H1 (cell line): ENCODE measurements around the gene PSMG2. TPM values are rescaled to one million over a fixed set of nuclear protein-coding genes. Genes with fewer than 3 reads are reported as not detected.

ENCODE experiments used
- CEBPB ChIP-seq: IDR thresholded peaks from 2 replicates; pipeline ENCODE4 v1.6.1; 2012; ENCODE audit warnings: low read depth, low read length
- EGR1 ChIP-seq: IDR thresholded peaks from 2 replicates; pipeline ENCODE4 v1.6.1; 2011; ENCODE audit warnings: low read depth, low read length, borderline replicate concordance
- POU5F1 ChIP-seq: IDR thresholded peaks from 2 replicates; pipeline ENCODE4 v1.6.1; 2011; ENCODE audit warnings: low read depth, mild to moderate bottlenecking, low read length, moderate library complexity
- RAD21 ChIP-seq, 2 experiments: IDR thresholded peaks in 1 of 2; conservative IDR thresholded peaks in 1 of 2; 2 replicates each; pipeline ENCODE4 v1.6.1; 2011; ENCODE audit warnings: low read depth in 2 of 2, low read length in 2 of 2, improper control_type of control experiment in 1 of 2, inconsistent platforms in 1 of 2, mild to moderate bottlenecking in 1 of 2, moderate library complexity in 1 of 2
- RNF2 ChIP-seq: fragments of 200-900, 300-1000 bp; sonication (generic); IDR thresholded peaks from 2 replicates; pipeline ENCODE4 v1.7.1; 2016; ENCODE audit warnings: borderline replicate concordance, low read depth, mild to moderate bottlenecking, antibody characterized with exemption, low read length; ENCODE audit not compliant: poor library complexity, severe bottlenecking; ENCODE audit errors: missing control alignments
- SIRT6 ChIP-seq: IDR thresholded peaks from one replicate; pipeline ENCODE4 v1.7.1; 2012; ENCODE audit warnings: low read length, inconsistent platforms
- polyA plus RNA-seq, 7 experiments: library from polyadenylated mRNA; depleted of rRNA in 3 of 7; stranded (reverse) in 5 of 7; unstranded in 2 of 7; fragments of >200 nt in 5 of 7; fragments of 200-250 nt in 2 of 7; gene quantifications; 1 replicate in 5 of 7; 2 replicates in 1 of 7; 4 replicates in 1 of 7; pipeline versions ENCODE4 v1.2.1 to v1.2.3, GENCODE V29; 2011 to 2013; ENCODE audit warnings: missing spikeins in 2 of 7, mixed read lengths in 2 of 7
- total RNA-seq: library from RNA; stranded (reverse); fragmentation: NEBNext Ultra II Directional; extraction: Animal tissue kit (Norgen Biotek cat#: 25700); gene quantifications from 2 replicates; pipeline ENCODE4 v1.2.1, GENCODE V29; 2021
- TF ChIP-seq, protein P1 (sequence below): IDR thresholded peaks from 2 replicates; pipeline ENCODE4 v1.6.1; 2012; ENCODE audit warnings: inconsistent platforms

The PSMG2 gene
- total and polyA plus RNA-seq, 2 of the 8 experiments (the other 6 are each of a cell fraction or from before 2014, with no cell fraction given) = 52.9 to 79.3 TPM

DNA sequence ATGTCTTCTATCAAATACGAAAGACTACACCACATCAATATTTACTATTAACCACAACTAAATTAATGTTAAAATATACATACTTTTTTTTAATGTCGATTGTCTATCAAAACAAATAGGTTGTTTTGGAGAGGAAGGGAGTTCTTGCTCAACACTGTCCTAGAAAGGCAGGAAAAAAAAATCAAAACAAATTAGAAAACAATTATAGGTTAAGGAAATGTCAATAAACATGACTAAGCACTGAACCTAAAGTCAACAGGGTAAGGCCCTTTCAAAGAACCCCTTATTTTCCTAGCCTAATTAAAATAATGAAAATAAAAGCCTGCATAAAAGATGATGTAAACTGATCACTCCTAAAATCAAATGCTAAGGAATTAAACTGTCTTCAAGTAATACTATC is 3.1 kb upstream of the PSMG2 start (continued):
- TF ChIP-seq RNF2 (no peak), POU5F1 (no peak), SIRT6 (no peak), EGR1 (no peak), CEBPB (no peak), RAD21 (IDR thresholded peaks at IDR 0.05 in 1 of 2, conservative IDR thresholded peaks at IDR 0.05 in 1 of 2; ENCODE audit: low read depth in 2 of 2, low read length in 2 of 2) (no peak)
- TF ChIP-seq, protein P1, sequence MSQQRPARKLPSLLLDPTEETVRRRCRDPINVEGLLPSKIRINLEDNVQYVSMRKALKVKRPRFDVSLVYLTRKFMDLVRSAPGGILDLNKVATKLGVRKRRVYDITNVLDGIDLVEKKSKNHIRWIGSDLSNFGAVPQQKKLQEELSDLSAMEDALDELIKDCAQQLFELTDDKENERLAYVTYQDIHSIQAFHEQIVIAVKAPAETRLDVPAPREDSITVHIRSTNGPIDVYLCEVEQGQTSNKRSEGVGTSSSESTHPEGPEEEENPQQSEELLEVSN = no peak
- TF ChIP-seq, all 59 proteins: peak for 0
